Measurements from ENCODE around the gene SEMG1.

SEMG1 gene

GRCh38 chr20:45176526-45177267 lies 30.1 kb upstream of the SEMG1 start:
- no peak overlapping the region for H3K27ac ChIP-seq
- DNase-seq (ENCODE audit: low spot score), result no peak
- H3K4me3 ChIP-seq, result no peak overlapping the region
- TF ChIP-seq CTCF (IDR thresholded peaks at IDR 0.05), result no peak

- DNase-seq (ENCODE audit: low spot score), result no peak
- Histone ChIP-seq H3K27ac (no peak overlapping the region), H3K4me3 (no peak overlapping the region)
- no peak for TF ChIP-seq CTCF (IDR thresholded peaks at IDR 0.05)
Measured at GRCh38 chr20:45179166-45179565, 27.7 kb upstream of the SEMG1 start.

DNA sequence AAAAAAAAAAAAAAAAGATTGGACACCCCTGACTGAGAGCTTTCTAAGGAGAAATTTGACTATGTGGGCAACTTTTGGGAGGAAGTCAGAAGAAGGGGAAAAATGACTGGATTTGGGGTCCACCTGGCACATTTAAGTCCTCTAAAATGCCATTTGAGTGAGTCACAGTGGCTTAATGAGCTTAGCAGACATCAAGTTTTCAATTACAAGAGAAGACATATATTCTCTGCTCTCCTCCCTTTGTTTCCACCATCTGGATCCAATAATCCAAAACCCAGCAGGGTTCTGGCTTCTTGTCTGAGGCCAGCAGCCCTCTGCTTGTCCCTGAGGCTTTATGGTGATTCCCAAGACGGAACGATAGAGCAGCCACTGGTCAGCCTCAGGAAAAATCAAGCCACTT lies 25.2 kb upstream of the SEMG1 start:
- Histone ChIP-seq H3K4me3 (no peak overlapping the region), H3K27ac (no peak overlapping the region)
- DNase-seq (ENCODE audit: low spot score), result no peak
- TF ChIP-seq CTCF (IDR thresholded peaks at IDR 0.05), result no peak

DNA sequence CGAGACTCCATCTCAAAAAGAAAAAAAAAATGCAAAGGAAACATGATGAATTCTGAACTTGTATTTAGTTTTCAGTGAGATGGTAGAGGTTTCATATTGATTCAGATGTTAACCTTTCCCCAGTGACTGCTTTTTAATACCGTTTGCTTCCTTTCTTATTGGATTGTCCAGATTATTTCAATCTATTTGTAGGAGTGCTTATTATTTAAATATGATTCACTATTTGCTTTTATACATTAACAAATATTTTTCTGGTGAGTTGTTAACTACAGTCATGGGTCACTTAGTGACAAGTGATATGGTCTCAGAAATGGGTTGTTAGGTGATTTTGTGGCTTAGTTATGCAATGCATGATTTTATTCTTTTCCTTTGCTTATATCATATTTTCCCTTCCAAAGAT lies 23.7 kb upstream of the SEMG1 start:
- Histone ChIP-seq H3K4me3 (no peak overlapping the region), H3K27ac (no peak overlapping the region)
- no peak for TF ChIP-seq CTCF (IDR thresholded peaks at IDR 0.05)
- DNase-seq (ENCODE audit: low spot score), result no peak

DNA sequence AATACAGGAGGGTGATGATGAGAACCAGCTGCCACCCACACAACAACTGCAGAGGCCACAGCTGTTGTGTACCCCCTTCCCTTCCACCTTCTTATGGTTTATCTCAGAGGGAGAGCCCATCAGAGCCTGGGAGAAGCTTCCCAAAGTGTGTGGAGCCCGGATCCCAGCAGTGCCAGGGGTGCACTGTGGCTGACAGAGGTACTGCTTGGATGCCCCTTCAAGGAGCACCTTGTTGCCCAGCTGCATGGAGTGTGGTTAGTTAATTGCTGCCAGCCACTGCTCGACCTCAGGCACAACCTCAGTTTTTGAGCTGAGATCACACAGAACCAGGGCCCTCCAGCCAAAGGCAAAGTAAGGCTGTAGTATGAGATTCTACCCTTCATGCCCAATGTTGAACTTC lies 19.1 kb upstream of the SEMG1 start:
- no peak for DNase-seq (ENCODE audit: low spot score)
- Histone ChIP-seq H3K4me3 (no peak overlapping the region), H3K27ac (no peak overlapping the region)
- no peak for TF ChIP-seq CTCF (IDR thresholded peaks at IDR 0.05)

GRCh38 chr20:45189067-45189609 lies 17.7 kb upstream of the SEMG1 start:
- Histone ChIP-seq H3K27ac (no peak overlapping the region), H3K4me3 (no peak overlapping the region)
- TF ChIP-seq CTCF (IDR thresholded peaks at IDR 0.05), result no peak
- no peak for DNase-seq (ENCODE audit: low spot score)

GRCh38 chr20:45189861-45190260 lies 17.0 kb upstream of the SEMG1 start:
- no peak overlapping the region for H3K4me3 ChIP-seq
- no peak for DNase-seq (ENCODE audit: low spot score)
- no peak for TF ChIP-seq CTCF (IDR thresholded peaks at IDR 0.05)
- no peak overlapping the region for H3K27ac ChIP-seq
